ENCODE results near the gene ANAPC2. TPM values are rescaled to one million over a fixed set of nuclear protein-coding genes. Genes with fewer than 3 reads are reported as not detected.
A peak's percentile ranks its signal among the peaks of the same experiment; 100 is the strongest.

Gene ANAPC2
- total and polyA plus RNA-seq, 12 donors, result 23.7 to 69.6 (median 27.7) TPM

- no peak for DNase-seq
- intact Hi-C loops (cut with DNase I), result no loop called here
- Histone ChIP-seq H3K36me3 (no peaks in the 10 kb centered on the region), H3K9me3 (peaks cover 0 to 15% (median 0%) of the 10 kb centered on the region in 11 donors), H3K27ac (peak overlapping the region in 7 of 10 donors; percentile 58 to 87 (median 70)), H3K4me1 (peaks cover 9 to 42% (median 28%) of the 10 kb centered on the region in 9 donors), H3K27me3 (peaks cover 0 to 19% (median 2%) of the 10 kb centered on the region in 7 donors), H3K4me3 (peak overlapping the region in 8 of 10 donors; percentile 16 to 94 (median 44))
- 31 to 32% methylated on average over 24 of the region's 24 CpGs for WGBS, 2 donors
- peak in 3 of 8 donors; percentile 3 to 20 (median 12) for ATAC-seq
- TF ChIP-seq, protein P1, sequence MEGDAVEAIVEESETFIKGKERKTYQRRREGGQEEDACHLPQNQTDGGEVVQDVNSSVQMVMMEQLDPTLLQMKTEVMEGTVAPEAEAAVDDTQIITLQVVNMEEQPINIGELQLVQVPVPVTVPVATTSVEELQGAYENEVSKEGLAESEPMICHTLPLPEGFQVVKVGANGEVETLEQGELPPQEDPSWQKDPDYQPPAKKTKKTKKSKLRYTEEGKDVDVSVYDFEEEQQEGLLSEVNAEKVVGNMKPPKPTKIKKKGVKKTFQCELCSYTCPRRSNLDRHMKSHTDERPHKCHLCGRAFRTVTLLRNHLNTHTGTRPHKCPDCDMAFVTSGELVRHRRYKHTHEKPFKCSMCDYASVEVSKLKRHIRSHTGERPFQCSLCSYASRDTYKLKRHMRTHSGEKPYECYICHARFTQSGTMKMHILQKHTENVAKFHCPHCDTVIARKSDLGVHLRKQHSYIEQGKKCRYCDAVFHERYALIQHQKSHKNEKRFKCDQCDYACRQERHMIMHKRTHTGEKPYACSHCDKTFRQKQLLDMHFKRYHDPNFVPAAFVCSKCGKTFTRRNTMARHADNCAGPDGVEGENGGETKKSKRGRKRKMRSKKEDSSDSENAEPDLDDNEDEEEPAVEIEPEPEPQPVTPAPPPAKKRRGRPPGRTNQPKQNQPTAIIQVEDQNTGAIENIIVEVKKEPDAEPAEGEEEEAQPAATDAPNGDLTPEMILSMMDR (IDR thresholded peaks at IDR 0.05), result no peak
These were observed 60.8 kb downstream of the ANAPC2 start for GRCh38 chr9:137127301-137128157.

DNA sequence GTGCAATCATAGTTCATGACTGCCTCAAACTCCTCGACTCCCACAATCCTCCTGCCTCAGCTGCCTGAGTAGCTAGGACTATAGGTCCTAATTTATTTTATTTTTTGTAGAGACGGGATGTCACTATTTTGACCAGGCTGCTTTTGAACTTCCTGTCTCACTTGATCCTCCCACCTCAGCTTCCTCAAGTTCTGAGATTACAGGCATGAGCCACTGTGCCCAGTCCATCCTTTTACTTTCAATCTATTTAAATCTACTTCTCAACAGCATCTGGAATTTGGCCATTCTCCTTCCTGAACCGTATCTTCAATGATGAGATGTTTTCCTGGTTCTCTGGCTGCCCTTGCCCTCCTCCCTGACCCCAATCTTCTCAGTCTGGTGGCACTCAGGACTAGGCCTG is 61.6 kb downstream of the ANAPC2 start:
- Histone ChIP-seq H3K9me3 (peaks cover 0 to 15% (median 0%) of the 10 kb centered on the region in 11 donors), H3K4me1 (peaks cover 9 to 42% (median 28%) of the 10 kb centered on the region in 9 donors), H3K4me3 (peak overlapping the region in 8 of 10 donors; percentile 16 to 94 (median 44)), H3K36me3 (no peaks in the 10 kb centered on the region), H3K27ac (peak overlapping the region in 7 of 10 donors; percentile 58 to 87 (median 70)), H3K27me3 (peaks cover 0 to 14% (median 0%) of the 10 kb centered on the region in 7 donors)
- intact Hi-C loops (cut with DNase I), result no loop called here
- DNase-seq (no peak), ATAC-seq (no peak)
- 31 to 47% methylated on average over 3 of the region's 3 CpGs for WGBS, 2 donors
- TF ChIP-seq, protein P1 (IDR thresholded peaks at IDR 0.05), result no peak

Small RNAs within 50 kb of the gene (microRNA-seq; reads per million reads assigned to microRNA genes)
- gene MIR3621, result 0 reads per million in 2 donors

Other genes with a start within 250 kb of the ANAPC2 start
Only the 30 nearest of the 33 such genes appear.
- 1,000 to 10,000 TPM; 1,129 to 5,119 (median 4,014) TPM for gene PTGDS, start 211.1 kb downstream of the ANAPC2 start, total RNA-seq
- 1,000 to 10,000 TPM; 2,970 to 3,711 TPM for gene PTGDS, start 211.1 kb downstream of the ANAPC2 start, polyA plus RNA-seq
- gene LCNL1, start 205.6 kb downstream of the ANAPC2 start, total RNA-seq, result 10 to 100 TPM in 2 of 10 donors, 1 to 10 TPM in 8; 1.4 to 10.9 (median 6.4) TPM
- 10 to 100 TPM in 1 of 2 donors, under 1 TPM in 1; 0.10 to 10.3 TPM for gene LCNL1, start 205.6 kb downstream of the ANAPC2 start, polyA plus RNA-seq
- gene PAXX, start 196.1 kb downstream of the ANAPC2 start, total RNA-seq, result 10 to 100 TPM; 12.7 to 29.5 (median 16.1) TPM
- gene PAXX, start 196.1 kb downstream of the ANAPC2 start, polyA plus RNA-seq, result 100 to 1,000 TPM in 1 of 2 donors, 10 to 100 TPM in 1; 51.7 to 131 TPM
- gene CLIC3, start 192.0 kb downstream of the ANAPC2 start, total RNA-seq, result 10 to 100 TPM in 1 of 10 donors, 1 to 10 TPM in 8, under 1 TPM in 1; 0.46 to 11.5 (median 3.0) TPM
- 10 to 100 TPM in 1 of 2 donors, 1 to 10 TPM in 1; 9.5 to 21.4 TPM for gene CLIC3, start 192.0 kb downstream of the ANAPC2 start, polyA plus RNA-seq
- gene ABCA2, start 160.3 kb downstream of the ANAPC2 start, total RNA-seq, result 10 to 100 TPM; 23.6 to 42.6 (median 28.1) TPM
- 10 to 100 TPM; 16.0 to 46.7 TPM for gene ABCA2, start 160.3 kb downstream of the ANAPC2 start, polyA plus RNA-seq
- under 1 TPM in 5 of 10 donors, not detected in 5; 0.13 to 0.30 (median 0.15) TPM for gene FUT7, start 156.5 kb downstream of the ANAPC2 start, total RNA-seq
- under 1 TPM; 0.07 to 0.15 TPM for gene FUT7, start 156.5 kb downstream of the ANAPC2 start, polyA plus RNA-seq
- gene NPDC1, start 142.4 kb downstream of the ANAPC2 start, total RNA-seq, result 10 to 100 TPM; 29.1 to 74.3 (median 52.6) TPM
- gene NPDC1, start 142.4 kb downstream of the ANAPC2 start, polyA plus RNA-seq, result 100 to 1,000 TPM in 1 of 2 donors, 10 to 100 TPM in 1; 74.2 to 153 TPM
- 1 to 10 TPM in 8 of 10 donors, under 1 TPM in 2; 0.32 to 2.5 (median 1.6) TPM for gene ENTPD2, start 134.5 kb downstream of the ANAPC2 start, total RNA-seq
- 1 to 10 TPM in 1 of 2 donors, under 1 TPM in 1; 0.96 to 3.3 TPM for gene ENTPD2, start 134.5 kb downstream of the ANAPC2 start, polyA plus RNA-seq
- 1 to 10 TPM in 1 of 10 donors, under 1 TPM in 8, not detected in 1; 0.06 to 1.1 (median 0.11) TPM for gene SAPCD2, start 118.0 kb downstream of the ANAPC2 start, total RNA-seq
- under 1 TPM; 0.15 to 0.23 TPM for gene SAPCD2, start 118.0 kb downstream of the ANAPC2 start, polyA plus RNA-seq
- 10 to 100 TPM in 4 of 10 donors, 1 to 10 TPM in 6; 6.0 to 16.5 (median 8.5) TPM for gene UAP1L1, start 111.0 kb downstream of the ANAPC2 start, total RNA-seq
- gene UAP1L1, start 111.0 kb downstream of the ANAPC2 start, polyA plus RNA-seq, result 10 to 100 TPM in 1 of 2 donors, 1 to 10 TPM in 1; 3.4 to 24.3 TPM
- 10 to 100 TPM; 16.9 to 27.7 (median 20.9) TPM for gene MAN1B1, start 101.6 kb downstream of the ANAPC2 start, total RNA-seq
- gene MAN1B1, start 101.6 kb downstream of the ANAPC2 start, polyA plus RNA-seq, result 10 to 100 TPM; 25.5 to 71.4 TPM
- gene DPP7, start 73.8 kb downstream of the ANAPC2 start, total RNA-seq, result 100 to 1,000 TPM in 7 of 10 donors, 10 to 100 TPM in 3; 91.4 to 167 (median 118) TPM
- gene DPP7, start 73.8 kb downstream of the ANAPC2 start, polyA plus RNA-seq, result 100 to 1,000 TPM; 152 to 677 TPM
- gene GRIN1, start 49.4 kb downstream of the ANAPC2 start, total RNA-seq, result not detected
- gene GRIN1, start 49.4 kb downstream of the ANAPC2 start, polyA plus RNA-seq, result not detected
- not detected for gene LRRC26, start 18.5 kb downstream of the ANAPC2 start, total RNA-seq
- gene LRRC26, start 18.5 kb downstream of the ANAPC2 start, polyA plus RNA-seq, result not detected
- gene TMEM210, start 16.5 kb downstream of the ANAPC2 start, total RNA-seq, result not detected
- not detected for gene TMEM210, start 16.5 kb downstream of the ANAPC2 start, polyA plus RNA-seq
- gene SSNA1, start 116 bp upstream of the ANAPC2 start, total RNA-seq, result 10 to 100 TPM; 47.3 to 73.5 (median 56.7) TPM
- 100 to 1,000 TPM; 146 to 168 TPM for gene SSNA1, start 116 bp upstream of the ANAPC2 start, polyA plus RNA-seq
- 10 to 100 TPM; 10.2 to 31.5 (median 21.7) TPM for gene TPRN, start 12.2 kb upstream of the ANAPC2 start, total RNA-seq
- 10 to 100 TPM; 12.0 to 14.5 TPM for gene TPRN, start 12.2 kb upstream of the ANAPC2 start, polyA plus RNA-seq
- gene TMEM203, start 17.1 kb upstream of the ANAPC2 start, total RNA-seq, result 10 to 100 TPM; 36.4 to 46.2 (median 41.7) TPM
- 10 to 100 TPM; 39.4 to 51.2 TPM for gene TMEM203, start 17.1 kb upstream of the ANAPC2 start, polyA plus RNA-seq
- gene NDOR1, start 17.1 kb upstream of the ANAPC2 start, total RNA-seq, result 10 to 100 TPM in 1 of 10 donors, 1 to 10 TPM in 9; 4.6 to 10.1 (median 5.4) TPM
- gene NDOR1, start 17.1 kb upstream of the ANAPC2 start, polyA plus RNA-seq, result 10 to 100 TPM in 1 of 2 donors, 1 to 10 TPM in 1; 6.5 to 10.6 TPM
- 10 to 100 TPM; 20.7 to 34.5 (median 24.1) TPM for gene RNF208, start 33.7 kb upstream of the ANAPC2 start, total RNA-seq
- gene RNF208, start 33.7 kb upstream of the ANAPC2 start, polyA plus RNA-seq, result 10 to 100 TPM; 14.2 to 83.8 TPM
- under 1 TPM in 6 of 10 donors, not detected in 4; 0.21 to 0.71 (median 0.37) TPM for gene CYSRT1, start 36.6 kb upstream of the ANAPC2 start, total RNA-seq
- under 1 TPM; 0.19 to 0.59 TPM for gene CYSRT1, start 36.6 kb upstream of the ANAPC2 start, polyA plus RNA-seq
- gene RNF224, start 38.9 kb upstream of the ANAPC2 start, total RNA-seq, result under 1 TPM in 1 of 10 donors, not detected in 9; 0.14 TPM
- not detected for gene RNF224, start 38.9 kb upstream of the ANAPC2 start, polyA plus RNA-seq
- gene SLC34A3, start 42.3 kb upstream of the ANAPC2 start, total RNA-seq, result not detected
- not detected for gene SLC34A3, start 42.3 kb upstream of the ANAPC2 start, polyA plus RNA-seq
- 100 to 1,000 TPM; 211 to 495 (median 330) TPM for gene TUBB4B, start 52.7 kb upstream of the ANAPC2 start, total RNA-seq
- gene TUBB4B, start 52.7 kb upstream of the ANAPC2 start, polyA plus RNA-seq, result 100 to 1,000 TPM; 522 to 992 TPM
- gene STPG3, start 62.7 kb upstream of the ANAPC2 start, total RNA-seq, result under 1 TPM in 3 of 10 donors, not detected in 7; 0.24 to 0.32 (median 0.32) TPM
- under 1 TPM in 1 of 2 donors, not detected in 1; 0.44 TPM for gene STPG3, start 62.7 kb upstream of the ANAPC2 start, polyA plus RNA-seq
- 10 to 100 TPM; 31.6 to 47.1 (median 39.2) TPM for gene NELFB, start 66.8 kb upstream of the ANAPC2 start, total RNA-seq
- gene NELFB, start 66.8 kb upstream of the ANAPC2 start, polyA plus RNA-seq, result 10 to 100 TPM; 31.5 to 52.9 TPM
- gene TOR4A, start 89.2 kb upstream of the ANAPC2 start, total RNA-seq, result 10 to 100 TPM; 15.2 to 21.5 (median 16.8) TPM
- 10 to 100 TPM in 1 of 2 donors, 1 to 10 TPM in 1; 4.7 to 11.5 TPM for gene TOR4A, start 89.2 kb upstream of the ANAPC2 start, polyA plus RNA-seq
- gene NRARP, start 113.7 kb upstream of the ANAPC2 start, total RNA-seq, result 10 to 100 TPM in 7 of 10 donors, 1 to 10 TPM in 3; 2.6 to 20.8 (median 11.7) TPM
- 1 to 10 TPM; 2.0 to 5.4 TPM for gene NRARP, start 113.7 kb upstream of the ANAPC2 start, polyA plus RNA-seq
- 10 to 100 TPM in 3 of 10 donors, 1 to 10 TPM in 7; 7.8 to 14.0 (median 9.2) TPM for gene EXD3, start 234.6 kb upstream of the ANAPC2 start, total RNA-seq
- 10 to 100 TPM in 1 of 2 donors, 1 to 10 TPM in 1; 5.8 to 33.0 TPM for gene EXD3, start 234.6 kb upstream of the ANAPC2 start, polyA plus RNA-seq
- 1 to 10 TPM; 2.5 to 5.3 (median 3.0) TPM for gene NOXA1, start 234.8 kb upstream of the ANAPC2 start, total RNA-seq
- 10 to 100 TPM in 1 of 2 donors, under 1 TPM in 1; 0.62 to 10.6 TPM for gene NOXA1, start 234.8 kb upstream of the ANAPC2 start, polyA plus RNA-seq

All from heart right ventricle (tissue), 16 donors.